ENCODE data around the gene TEF.

The TEF gene

GRCh38 chr22:41343300-41343699 lies 38.4 kb upstream of the TEF start:
- H3K9ac ChIP-seq (ENCODE audit: low read length) = no peak overlapping the region
- H2AFZ ChIP-seq (ENCODE audit: low read length) = no peak overlapping the region
- no peaks in the 10 kb centered on the region for H4K20me1 ChIP-seq (ENCODE audit: insufficient read depth, low read length)
- H3F3A ChIP-seq (ENCODE audit: insufficient read depth, low read length) = no peaks in the 10 kb centered on the region
- H3K4me1 ChIP-seq (ENCODE audit: insufficient read depth, low read length, severe bottlenecking) = no peaks in the 10 kb centered on the region
- peaks cover 58% of the 10 kb centered on the region for H3K36me3 ChIP-seq (ENCODE audit: insufficient read depth, low read length)
- no peak overlapping the region for H3K4me3 ChIP-seq (ENCODE audit: low read depth, low read length, poor library complexity, severe bottlenecking)
- H3K79me2 ChIP-seq (ENCODE audit: insufficient read depth, low read length) = no peaks in the 10 kb centered on the region
- H3K9me2 ChIP-seq (ENCODE audit: low read depth, low read length) = no peaks in the 10 kb centered on the region
- H3K27me3 ChIP-seq (ENCODE audit: insufficient read depth, low read length) = no peaks in the 10 kb centered on the region
- TF ChIP-seq EZH2 (IDR thresholded peaks at IDR 0.05; ENCODE audit: borderline replicate concordance, low read length) = no peak
- no peak for TF ChIP-seq CTCF (IDR thresholded peaks at IDR 0.05; ENCODE audit: low read length)
- no peaks in the 10 kb centered on the region for H3K9me3 ChIP-seq (ENCODE audit: low read length)
- H3K4me2 ChIP-seq (ENCODE audit: low read length) = no peak overlapping the region
- no peak overlapping the region for H3K27ac ChIP-seq (ENCODE audit: low read depth, low read length, poor library complexity, severe bottlenecking)

GRCh38 chr22:41343717-41344116 lies 38.0 kb upstream of the TEF start:
- TF ChIP-seq CTCF (IDR thresholded peaks at IDR 0.05; ENCODE audit: low read length) = no peak
- no peak for TF ChIP-seq EZH2 (IDR thresholded peaks at IDR 0.05; ENCODE audit: borderline replicate concordance, low read length)

GRCh38 chr22:41344189-41344788 lies 37.5 kb upstream of the TEF start:
- H3K27ac ChIP-seq (ENCODE audit: low read depth, low read length, poor library complexity, severe bottlenecking) = no peak overlapping the region
- no peaks in the 10 kb centered on the region for H3K79me2 ChIP-seq (ENCODE audit: insufficient read depth, low read length)
- TF ChIP-seq EZH2 (IDR thresholded peaks at IDR 0.05; ENCODE audit: borderline replicate concordance, low read length) (no peak), CTCF (IDR thresholded peaks at IDR 0.05; ENCODE audit: low read length) (no peak)
- H2AFZ ChIP-seq (ENCODE audit: low read length) = no peak overlapping the region
- no peak overlapping the region for H3K9ac ChIP-seq (ENCODE audit: low read length)
- H3K27me3 ChIP-seq (ENCODE audit: insufficient read depth, low read length) = no peaks in the 10 kb centered on the region
- H3K9me3 ChIP-seq (ENCODE audit: low read length) = no peaks in the 10 kb centered on the region
- no peak overlapping the region for H3K4me2 ChIP-seq (ENCODE audit: low read length)
- no peaks in the 10 kb centered on the region for H4K20me1 ChIP-seq (ENCODE audit: insufficient read depth, low read length)
- no peaks in the 10 kb centered on the region for H3K9me2 ChIP-seq (ENCODE audit: low read depth, low read length)
- H3K4me3 ChIP-seq (ENCODE audit: low read depth, low read length, poor library complexity, severe bottlenecking) = no peak overlapping the region
- H3F3A ChIP-seq (ENCODE audit: insufficient read depth, low read length) = no peaks in the 10 kb centered on the region
- no peaks in the 10 kb centered on the region for H3K4me1 ChIP-seq (ENCODE audit: insufficient read depth, low read length, severe bottlenecking)
- H3K36me3 ChIP-seq (ENCODE audit: insufficient read depth, low read length) = peaks cover 63% of the 10 kb centered on the region

More at GRCh38 chr22:41343717-41344116, 38.0 kb upstream of the TEF start:
- Histone ChIP-seq H4K20me1 (ENCODE audit: insufficient read depth, low read length) (no peaks in the 10 kb centered on the region), H3K79me2 (ENCODE audit: insufficient read depth, low read length) (no peaks in the 10 kb centered on the region), H3K36me3 (ENCODE audit: insufficient read depth, low read length) (peaks cover 62% of the 10 kb centered on the region), H3K4me1 (ENCODE audit: insufficient read depth, low read length, severe bottlenecking) (no peaks in the 10 kb centered on the region), H3K9ac (ENCODE audit: low read length) (no peak overlapping the region), H3K27ac (ENCODE audit: low read depth, low read length, poor library complexity, severe bottlenecking) (no peak overlapping the region), H3F3A (ENCODE audit: insufficient read depth, low read length) (no peaks in the 10 kb centered on the region), H3K9me3 (ENCODE audit: low read length) (no peaks in the 10 kb centered on the region), H3K4me2 (ENCODE audit: low read length) (no peak overlapping the region), H3K4me3 (ENCODE audit: low read depth, low read length, poor library complexity, severe bottlenecking) (no peak overlapping the region), H3K9me2 (ENCODE audit: low read depth, low read length) (no peaks in the 10 kb centered on the region), H2AFZ (ENCODE audit: low read length) (no peak overlapping the region), H3K27me3 (ENCODE audit: insufficient read depth, low read length) (no peaks in the 10 kb centered on the region)
